ENCODE measurements around the gene MGAT4C.

- no peak for TF ChIP-seq CTCF (IDR thresholded peaks at IDR 0.05)
- TF ChIP-seq POLR2A (IDR thresholded peaks at IDR 0.05), result no peak
These were observed 21.8 kb downstream of the MGAT4C start for GRCh38 chr12:86234316-86234855.

Data from lower leg skin (tissue), 3 donors.